GM13976 (cell line): ENCODE data around the gene UCP2.
"Not testable (repeated sequence)": the region's sequence is repeated elsewhere in the genome, so short reads cannot be mapped to it uniquely, and the experiment has no call there.

Experiments
- DNase-seq: peaks from one replicate; pipeline ENCODE4 v3.0.0; 2012; ENCODE audit warnings: low spot score
- in situ Hi-C: fragments of 300-500 bp; cut with MboI; formaldehyde crosslinking; loops from one replicate; pipeline ENCODE4 v1.12.0; 2022; ENCODE audit warnings: low sequenced_read_pairs, mixed read lengths, inconsistent platforms; ENCODE audit not compliant: unreplicated experiment
- TF ChIP-seq, protein P1 (sequence below): IDR thresholded peaks from 2 replicates; pipeline ENCODE4 v1.5.1; 2012; ENCODE audit warnings: borderline replicate concordance, mild to moderate bottlenecking; ENCODE audit not compliant: insufficient read depth; ENCODE audit errors: extremely low read depth, missing control alignments, control extremely low read depth

Gene UCP2

DNA sequence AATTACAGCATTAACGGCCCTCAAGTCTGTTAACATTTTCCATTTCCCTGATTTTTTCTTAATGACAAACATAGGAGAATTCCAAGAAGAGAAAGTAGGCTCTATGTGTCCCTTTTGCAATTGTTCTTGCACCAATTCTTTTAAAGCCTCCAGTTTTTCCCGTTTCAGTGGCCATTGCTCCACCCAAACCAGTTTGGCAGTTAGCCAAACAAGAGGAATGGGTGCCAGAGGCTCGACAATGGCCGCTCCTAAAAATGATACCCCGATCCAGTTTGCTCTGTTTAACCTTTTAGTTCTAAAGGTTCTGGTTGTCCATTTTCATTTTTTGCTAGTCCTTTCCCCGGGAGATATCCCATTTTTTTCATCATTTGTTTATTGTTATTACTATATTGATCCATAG lies 38.6 kb downstream of the UCP2 start:
- in situ Hi-C loops = no loop called here
- DNase-seq = no peak
- TF ChIP-seq, protein P1, sequence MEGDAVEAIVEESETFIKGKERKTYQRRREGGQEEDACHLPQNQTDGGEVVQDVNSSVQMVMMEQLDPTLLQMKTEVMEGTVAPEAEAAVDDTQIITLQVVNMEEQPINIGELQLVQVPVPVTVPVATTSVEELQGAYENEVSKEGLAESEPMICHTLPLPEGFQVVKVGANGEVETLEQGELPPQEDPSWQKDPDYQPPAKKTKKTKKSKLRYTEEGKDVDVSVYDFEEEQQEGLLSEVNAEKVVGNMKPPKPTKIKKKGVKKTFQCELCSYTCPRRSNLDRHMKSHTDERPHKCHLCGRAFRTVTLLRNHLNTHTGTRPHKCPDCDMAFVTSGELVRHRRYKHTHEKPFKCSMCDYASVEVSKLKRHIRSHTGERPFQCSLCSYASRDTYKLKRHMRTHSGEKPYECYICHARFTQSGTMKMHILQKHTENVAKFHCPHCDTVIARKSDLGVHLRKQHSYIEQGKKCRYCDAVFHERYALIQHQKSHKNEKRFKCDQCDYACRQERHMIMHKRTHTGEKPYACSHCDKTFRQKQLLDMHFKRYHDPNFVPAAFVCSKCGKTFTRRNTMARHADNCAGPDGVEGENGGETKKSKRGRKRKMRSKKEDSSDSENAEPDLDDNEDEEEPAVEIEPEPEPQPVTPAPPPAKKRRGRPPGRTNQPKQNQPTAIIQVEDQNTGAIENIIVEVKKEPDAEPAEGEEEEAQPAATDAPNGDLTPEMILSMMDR = no peak

DNA sequence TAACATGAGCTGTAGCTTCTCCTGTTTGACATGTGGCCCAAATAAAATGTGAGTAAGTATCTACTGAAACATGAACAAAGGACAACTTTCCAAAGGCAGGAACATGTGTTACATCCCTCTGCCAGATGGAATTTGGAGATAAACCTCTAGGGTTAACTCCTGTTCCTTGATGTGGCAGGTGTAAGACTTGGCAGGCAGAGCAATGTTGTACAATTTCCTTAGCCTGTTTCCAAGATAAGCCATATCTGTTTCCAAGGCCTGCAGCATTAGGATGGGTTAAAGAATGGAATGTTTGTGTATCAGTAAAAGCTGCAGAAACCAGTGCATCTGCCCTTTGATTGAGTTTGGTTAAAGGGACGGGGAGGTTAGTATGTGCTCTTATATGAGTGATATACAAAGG lies 40.6 kb downstream of the UCP2 start:
- TF ChIP-seq, protein P1 = no peak
- in situ Hi-C loops = no loop called here
- no peak for DNase-seq

DNA sequence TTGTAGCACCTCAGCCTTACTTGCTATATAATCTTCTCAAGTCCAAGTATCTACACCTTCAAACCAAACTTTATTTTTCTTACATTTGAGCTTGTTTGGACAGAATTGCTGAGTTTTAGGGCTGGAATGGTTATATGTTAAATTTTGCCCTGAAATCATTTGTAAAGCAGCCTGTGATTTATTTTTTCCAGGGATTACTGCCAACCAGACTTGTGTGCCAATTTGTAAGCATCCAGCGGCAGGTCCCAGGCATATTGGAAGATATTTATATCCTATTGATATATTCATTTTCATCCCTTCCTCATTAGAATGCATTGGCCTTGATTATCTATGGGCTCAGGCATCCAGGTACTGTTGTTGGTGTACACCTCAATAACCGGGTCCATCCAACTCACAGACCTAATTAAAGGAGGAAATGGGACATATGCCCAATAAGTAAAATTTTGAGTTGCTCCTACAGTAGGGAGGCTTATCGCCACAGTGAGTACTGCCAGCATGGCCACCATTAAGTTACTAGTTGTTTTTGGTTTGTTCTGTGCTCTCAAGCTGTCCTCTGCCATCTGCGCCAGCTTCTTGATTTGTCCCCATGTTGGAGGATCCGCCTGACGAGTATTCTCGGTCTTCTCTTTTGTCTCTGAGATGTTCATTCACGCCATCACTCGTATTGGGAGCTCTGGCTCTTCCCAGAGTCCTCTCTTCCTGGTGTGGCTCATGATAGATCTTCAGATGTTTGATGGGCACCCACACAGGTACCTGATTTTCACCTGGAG lies 41.7 kb downstream of the UCP2 start:
- DNase-seq = no peak
- in situ Hi-C loops = no loop called here
- TF ChIP-seq, protein P1 = no peak

- TF ChIP-seq, protein P1 = no peak
- in situ Hi-C loops = no loop called here
- DNase-seq = no peak
Measured at GRCh38 chr11:73939096-73939495, 43.5 kb downstream of the UCP2 start.

- in situ Hi-C loops, DNase-seq: not testable (repeated sequence)
Measured at GRCh38 chr11:73936047-73936446, 46.6 kb downstream of the UCP2 start.

DNA sequence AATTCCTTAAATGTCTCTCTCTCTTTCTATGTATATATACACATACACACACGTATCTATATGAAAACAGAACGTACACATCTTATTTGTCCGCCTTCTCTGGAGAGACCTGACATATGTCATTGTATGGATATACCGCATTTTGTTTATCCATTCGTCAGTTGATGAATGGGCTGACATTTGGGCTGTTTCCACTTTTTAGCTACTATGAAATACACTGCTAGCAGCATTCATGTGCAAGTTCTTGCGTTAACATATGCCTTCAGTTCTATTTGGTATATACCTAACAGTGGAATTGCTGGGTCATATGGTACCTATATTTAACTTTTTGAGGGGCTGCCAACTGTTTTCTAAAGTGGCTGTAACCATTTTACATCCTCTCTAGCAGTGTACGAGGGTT lies 49.9 kb downstream of the UCP2 start:
- no peak for DNase-seq
- TF ChIP-seq, protein P1 = no peak
- in situ Hi-C loops = no loop called here

GRCh38 chr11:73931951-73932350 lies 50.7 kb downstream of the UCP2 start:
- in situ Hi-C loops = no loop called here
- no peak for DNase-seq
- TF ChIP-seq, protein P1 = no peak
